Measurements from ENCODE around the gene ATP5F1B. TPM values are rescaled to one million over a fixed set of nuclear protein-coding genes. Genes with fewer than 3 reads are reported as not detected.

ATP5F1B gene
- total and polyA plus RNA-seq, 10 donors, result 223 to 375 (median 331) TPM

DNA sequence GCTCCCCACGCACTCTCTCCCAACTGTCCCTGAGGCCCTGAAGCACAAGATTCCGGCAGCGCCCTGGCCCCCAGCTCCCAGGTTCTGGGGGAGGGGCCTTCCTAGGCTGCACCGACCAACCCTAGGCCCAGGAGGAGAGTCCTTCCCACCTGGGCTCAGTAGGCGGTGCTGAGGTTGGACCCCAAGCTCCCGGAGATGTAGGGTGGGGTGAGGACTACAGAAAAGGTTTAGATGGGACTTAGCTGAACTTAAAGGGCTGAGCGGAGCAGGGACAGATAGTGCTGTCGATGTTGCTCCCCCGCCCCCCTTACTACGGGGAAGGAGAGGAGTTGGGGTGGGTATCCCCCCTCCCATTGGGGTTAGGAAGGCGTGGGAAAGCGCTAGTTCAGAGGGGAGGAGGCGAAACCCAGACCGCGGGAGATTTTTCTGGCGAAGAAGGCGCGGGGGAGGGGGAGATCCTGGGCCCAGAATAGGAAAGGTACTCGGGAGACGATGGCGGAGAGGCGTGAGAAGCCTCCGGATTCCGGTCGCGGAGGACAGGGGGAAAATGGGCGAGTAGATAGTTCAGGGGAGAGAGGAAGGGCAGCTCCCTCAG is 11.4 kb downstream of the ATP5F1B start:
- Histone ChIP-seq H3K27me3 (replicated peaks in 1 of 7) (no peaks in the 10 kb centered on the region), H3K4me1 (peaks cover 50 to 90% (median 72%) of the 10 kb centered on the region in 6 donors), H3K9me3 (no peaks in the 10 kb centered on the region), H3K27ac (peak overlapping the region; percentile 81 to 98 (median 94)), H3K36me3 (peaks cover 0 to 23% (median 21%) of the 10 kb centered on the region in 6 donors), H3K4me3 (peak overlapping the region; percentile 32 to 95 (median 76))
- TF ChIP-seq POLR2AphosphoS5 (IDR thresholded peaks at IDR 0.05), result no peak
- no peak for TF ChIP-seq POLR2A (IDR thresholded peaks at IDR 0.05)
- TF ChIP-seq, protein P1, sequence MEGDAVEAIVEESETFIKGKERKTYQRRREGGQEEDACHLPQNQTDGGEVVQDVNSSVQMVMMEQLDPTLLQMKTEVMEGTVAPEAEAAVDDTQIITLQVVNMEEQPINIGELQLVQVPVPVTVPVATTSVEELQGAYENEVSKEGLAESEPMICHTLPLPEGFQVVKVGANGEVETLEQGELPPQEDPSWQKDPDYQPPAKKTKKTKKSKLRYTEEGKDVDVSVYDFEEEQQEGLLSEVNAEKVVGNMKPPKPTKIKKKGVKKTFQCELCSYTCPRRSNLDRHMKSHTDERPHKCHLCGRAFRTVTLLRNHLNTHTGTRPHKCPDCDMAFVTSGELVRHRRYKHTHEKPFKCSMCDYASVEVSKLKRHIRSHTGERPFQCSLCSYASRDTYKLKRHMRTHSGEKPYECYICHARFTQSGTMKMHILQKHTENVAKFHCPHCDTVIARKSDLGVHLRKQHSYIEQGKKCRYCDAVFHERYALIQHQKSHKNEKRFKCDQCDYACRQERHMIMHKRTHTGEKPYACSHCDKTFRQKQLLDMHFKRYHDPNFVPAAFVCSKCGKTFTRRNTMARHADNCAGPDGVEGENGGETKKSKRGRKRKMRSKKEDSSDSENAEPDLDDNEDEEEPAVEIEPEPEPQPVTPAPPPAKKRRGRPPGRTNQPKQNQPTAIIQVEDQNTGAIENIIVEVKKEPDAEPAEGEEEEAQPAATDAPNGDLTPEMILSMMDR (IDR thresholded peaks at IDR 0.05 in 8 of 11, conservative IDR thresholded peaks at IDR 0.05 in 3 of 11), result no peak
- intact Hi-C loops (cut with DNase I; ENCODE audit: low total_unique reads), result no loop called here
- 2 to 5% (median 3%) methylated on average over 24 to 27 of the region's 27 CpGs for WGBS, 5 donors
- peak; percentile 87 for DNase-seq

DNA sequence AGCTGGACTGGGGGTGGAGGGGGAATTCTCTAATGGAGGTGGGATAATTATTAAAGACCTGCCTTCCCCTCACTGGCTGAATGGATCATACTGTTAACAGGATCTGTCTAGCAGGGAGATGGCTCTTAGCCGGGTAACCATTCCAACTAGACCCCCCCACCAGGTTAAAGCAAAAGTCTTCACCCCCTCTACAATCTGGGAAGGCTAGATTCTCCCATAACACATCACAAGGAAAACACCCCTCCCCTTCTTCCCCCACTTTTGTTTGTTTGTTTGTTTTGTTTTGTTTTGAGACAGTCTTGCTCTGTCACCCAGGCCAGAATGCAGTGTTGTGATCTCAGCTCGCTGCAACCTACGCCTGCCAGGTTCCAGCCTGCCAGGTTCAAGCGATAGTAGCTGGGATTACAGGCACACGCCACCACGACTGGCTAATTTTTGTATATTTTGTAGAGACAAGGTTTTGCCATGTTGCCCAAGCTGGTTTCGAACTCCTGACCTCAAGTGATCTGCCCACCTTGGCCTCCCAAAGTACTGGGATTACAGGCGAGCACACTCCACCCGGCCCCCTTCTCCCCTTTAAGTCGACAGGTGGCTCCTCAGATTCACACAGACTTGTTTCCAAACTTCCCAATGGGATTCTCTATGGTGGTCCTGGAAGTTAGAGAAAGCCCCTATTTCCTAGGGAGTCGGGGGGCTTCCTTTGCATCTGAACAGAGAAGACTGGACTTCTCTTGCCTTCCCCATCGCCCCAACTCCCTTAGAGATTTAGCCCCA is 12.1 kb downstream of the ATP5F1B start:
- 61 to 72% (median 66%) methylated on average over 12 of the region's 12 CpGs for WGBS, 5 donors

DNA sequence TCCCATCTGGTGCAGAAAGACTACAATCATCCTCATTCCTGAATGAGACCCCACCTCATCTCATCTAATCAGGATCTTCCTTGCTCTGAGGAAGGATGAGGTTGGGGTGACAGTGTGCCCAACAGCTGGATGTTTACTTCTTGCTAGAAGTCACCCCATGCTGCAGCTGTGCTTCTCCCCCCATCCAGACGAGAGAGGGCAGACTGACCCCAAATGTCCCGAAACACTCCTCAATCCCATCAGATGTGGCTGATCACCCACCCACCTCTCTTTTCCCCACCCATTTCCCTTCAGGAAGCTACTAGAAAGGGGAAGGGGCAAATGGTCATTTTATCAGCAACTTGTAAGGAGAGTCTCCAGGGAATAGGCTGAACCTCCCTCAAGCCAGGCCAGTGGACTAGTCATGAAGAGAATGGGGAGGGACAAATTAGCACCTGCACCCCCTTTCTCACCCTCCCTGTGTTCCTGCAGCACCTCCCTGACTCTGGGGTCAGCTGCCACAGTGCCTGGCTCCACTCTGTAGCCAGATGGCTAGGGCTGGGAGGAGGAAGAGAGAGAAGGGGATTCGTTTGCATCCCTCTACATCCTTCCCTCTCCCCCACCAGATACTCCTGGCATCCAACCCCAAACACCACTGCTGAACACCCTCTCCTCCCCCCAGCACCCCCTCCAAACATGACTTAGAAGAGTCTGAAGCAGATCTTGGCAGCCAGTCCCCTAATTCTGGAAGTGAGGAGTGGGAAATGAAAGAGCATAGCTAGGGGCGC is 12.9 kb downstream of the ATP5F1B start:
- TF ChIP-seq POLR2A (IDR thresholded peaks at IDR 0.05) (no peak), POLR2AphosphoS5 (IDR thresholded peaks at IDR 0.05) (no peak)
- TF ChIP-seq, protein P1 (IDR thresholded peaks at IDR 0.05 in 8 of 11, conservative IDR thresholded peaks at IDR 0.05 in 3 of 11), result no peak
- WGBS, 5 donors, result 37 to 52% (median 47%) methylated on average over 4 of the region's 4 CpGs
- Histone ChIP-seq H3K9me3 (no peaks in the 10 kb centered on the region), H3K27ac (peak overlapping the region; percentile 51 to 98 (median 94)), H3K27me3 (replicated peaks in 1 of 7) (no peaks in the 10 kb centered on the region), H3K4me1 (peaks cover 52 to 86% (median 79%) of the 10 kb centered on the region in 6 donors), H3K4me3 (peak overlapping the region in 6 of 8 donors; percentile 1 to 95 (median 20)), H3K36me3 (peaks cover 0 to 9% (median 6%) of the 10 kb centered on the region in 6 donors)
- intact Hi-C loops (cut with DNase I; ENCODE audit: low total_unique reads), result no loop called here
- no peak for DNase-seq

More for the DNA sequence above, 12.1 kb downstream of the ATP5F1B start:
- no peak for DNase-seq
- Histone ChIP-seq H3K4me3 (peak overlapping the region; percentile 32 to 95 (median 76)), H3K27ac (peak overlapping the region; percentile 81 to 98 (median 94)), H3K27me3 (replicated peaks in 1 of 7) (no peaks in the 10 kb centered on the region), H3K4me1 (peaks cover 50 to 86% (median 73%) of the 10 kb centered on the region in 6 donors), H3K9me3 (no peaks in the 10 kb centered on the region), H3K36me3 (peaks cover 0 to 16% (median 14%) of the 10 kb centered on the region in 6 donors)
- intact Hi-C loops (cut with DNase I; ENCODE audit: low total_unique reads), result no loop called here
- TF ChIP-seq, protein P1 (IDR thresholded peaks at IDR 0.05 in 8 of 11, conservative IDR thresholded peaks at IDR 0.05 in 3 of 11), result no peak
- TF ChIP-seq POLR2AphosphoS5 (IDR thresholded peaks at IDR 0.05) (no peak), POLR2A (IDR thresholded peaks at IDR 0.05) (no peak)

Measured in spleen (tissue), 11 donors.